Caki2 (cell line): ENCODE measurements around the gene C19orf81. TPM values are rescaled to one million over a fixed set of nuclear protein-coding genes. Genes with fewer than 3 reads are reported as not detected.

Experiments used
- DNase-seq: peaks from one replicate; pipeline ENCODE4 v3.0.0-alpha.2; 2015; ENCODE audit warnings: low read depth
- in situ Hi-C: cut with HindIII; loops from 2 replicates; pipeline ENCODE4 v1.10.0; 2016; ENCODE audit warnings: low sequenced_read_pairs, low pct_unique_long_range_greater_than_20kb, mixed read lengths
- total RNA-seq: library from RNA; depleted of rRNA; stranded (reverse); fragments of >200 nt; shearing (Covaris generic); gene quantifications from 2 replicates; pipeline ENCODE4 v1.2.3, GENCODE V29; 2014; ENCODE audit warnings: low replicate concordance; rRNA removed

Gene C19orf81
- total RNA-seq, 1 experiment from 2014 or later = 13.5 TPM

GRCh38 chr19:50697414-50698124 is 48.3 kb downstream of the C19orf81 start:
- no peak for DNase-seq
- in situ Hi-C loops = no loop called here

DNA sequence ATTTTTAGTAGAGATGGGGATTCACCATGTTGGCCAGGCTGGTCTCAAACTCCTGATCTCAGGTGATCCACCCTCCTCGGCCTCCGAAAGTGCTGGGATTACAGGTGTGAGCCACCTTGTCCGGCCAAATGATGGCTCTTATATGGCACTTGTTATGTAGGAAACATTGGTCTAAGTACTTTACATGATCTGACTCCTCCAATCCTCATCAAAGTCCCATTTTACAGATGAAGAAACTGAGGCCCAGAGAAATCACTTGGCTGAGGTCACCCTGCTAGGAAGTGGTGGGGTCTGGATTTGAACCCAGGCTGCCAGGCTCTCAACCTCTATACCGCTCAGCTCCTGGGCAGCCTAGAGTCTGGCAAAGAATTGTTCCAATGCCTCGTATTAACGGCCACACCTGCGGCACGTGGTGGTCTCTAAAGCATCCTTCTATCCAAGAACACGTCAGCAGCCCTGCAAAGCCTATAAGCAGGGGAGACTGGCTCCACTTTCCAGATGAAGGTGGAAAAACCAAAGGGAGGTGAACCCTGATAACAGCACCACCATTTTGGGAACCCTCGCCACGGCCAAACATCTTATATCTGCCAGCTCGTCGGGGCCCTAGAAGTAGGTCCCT is 52.2 kb downstream of the C19orf81 start:
- in situ Hi-C loops = no loop called here
- no peak for DNase-seq

GRCh38 chr19:50702158-50702870 is 53.1 kb downstream of the C19orf81 start:
- no peak for DNase-seq
- in situ Hi-C loops = no loop called here

DNA sequence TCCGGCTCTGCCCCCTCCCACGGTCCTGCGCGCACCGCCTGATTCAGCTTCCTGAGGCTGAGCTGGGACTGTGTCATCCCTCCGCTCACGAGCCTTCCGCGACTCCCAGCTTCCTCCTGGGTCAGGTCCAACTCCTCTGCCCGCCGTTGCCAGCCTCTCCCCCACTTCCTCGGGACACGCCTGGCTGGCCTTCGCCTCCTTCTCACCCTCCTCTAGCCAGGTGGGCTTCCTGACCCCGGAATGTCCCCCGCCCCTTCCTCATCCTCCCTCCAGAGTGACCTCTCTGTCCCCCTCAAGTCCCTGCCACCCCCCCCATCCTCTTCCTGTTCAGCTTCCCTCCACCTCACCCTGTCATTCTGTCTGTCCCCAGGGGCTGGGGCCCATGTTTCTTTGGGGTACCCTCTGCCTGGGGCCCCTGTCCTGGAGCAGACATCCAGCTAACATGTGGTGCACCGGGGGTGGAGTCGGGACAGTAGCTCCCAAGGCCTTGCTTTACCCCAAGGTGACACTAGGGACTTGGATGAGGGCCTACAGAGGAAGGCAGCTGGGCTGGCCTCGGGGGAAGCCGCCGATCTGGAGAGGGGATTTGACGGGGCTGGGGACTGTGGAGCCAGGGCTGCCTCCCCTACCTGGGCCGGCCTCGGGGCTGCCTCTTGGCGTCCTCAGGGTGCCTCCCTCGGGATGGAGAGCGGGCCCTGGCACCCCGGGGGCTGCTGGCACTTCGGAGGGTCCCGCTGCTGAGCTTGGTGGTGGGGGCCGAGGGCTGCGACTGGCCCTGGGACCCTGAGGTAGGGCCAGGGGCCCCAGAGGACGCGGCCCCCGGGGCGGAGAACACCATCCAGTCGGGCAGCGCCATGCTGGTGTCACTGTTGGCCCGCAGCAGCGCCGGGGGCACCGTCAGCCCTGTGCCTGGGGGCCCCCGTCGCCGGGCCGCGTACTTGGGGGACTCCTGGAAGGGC is 53.9 kb downstream of the C19orf81 start:
- in situ Hi-C loops = no loop called here
- peak; percentile 33 for DNase-seq

DNA sequence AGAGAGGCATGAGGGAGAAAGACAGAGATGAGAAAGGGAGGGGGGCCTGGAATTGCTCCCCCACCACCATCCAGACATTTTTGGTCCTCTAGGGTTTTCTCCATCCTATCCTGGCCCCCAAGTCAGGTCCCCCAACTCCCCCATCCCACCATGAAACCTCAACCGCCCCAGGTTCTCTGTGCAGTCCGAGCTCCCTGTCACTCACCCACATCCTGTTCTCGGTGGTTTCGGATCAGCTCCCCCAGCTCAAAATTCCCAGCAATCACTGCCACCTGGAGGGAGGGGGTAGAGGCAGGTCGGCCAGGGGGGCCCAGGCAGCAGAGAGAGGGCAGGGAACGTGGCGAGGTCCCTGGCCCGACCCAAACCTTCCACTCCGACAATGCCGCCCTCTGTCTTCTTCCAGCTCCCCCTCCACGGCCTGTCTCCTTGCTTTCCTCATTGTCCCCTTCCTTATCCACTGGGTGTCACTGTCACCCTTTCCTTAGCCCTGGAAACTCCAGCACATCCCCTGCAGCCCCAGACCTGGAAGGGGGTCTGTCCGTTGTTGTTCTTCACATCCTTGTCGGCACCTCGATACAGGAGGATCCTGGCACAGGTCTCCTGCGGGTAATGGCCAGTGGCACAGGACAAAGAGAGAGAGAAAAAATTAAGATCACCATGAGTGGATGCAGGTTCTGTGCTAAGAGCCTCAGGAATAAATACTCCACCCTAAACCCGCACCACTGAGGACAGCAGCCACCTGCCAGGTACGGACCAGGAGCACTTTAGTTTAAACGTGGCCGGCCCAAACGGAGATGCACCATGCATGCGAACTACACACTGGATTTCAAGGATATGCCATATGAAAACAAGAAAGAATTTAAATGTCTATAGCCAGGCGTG is 54.9 kb downstream of the C19orf81 start:
- no peak for DNase-seq
- in situ Hi-C loops = no loop called here

- in situ Hi-C loops = no loop called here
- DNase-seq = peak; percentile 56
Measured at GRCh38 chr19:50705422-50706019, 56.3 kb downstream of the C19orf81 start.

DNA sequence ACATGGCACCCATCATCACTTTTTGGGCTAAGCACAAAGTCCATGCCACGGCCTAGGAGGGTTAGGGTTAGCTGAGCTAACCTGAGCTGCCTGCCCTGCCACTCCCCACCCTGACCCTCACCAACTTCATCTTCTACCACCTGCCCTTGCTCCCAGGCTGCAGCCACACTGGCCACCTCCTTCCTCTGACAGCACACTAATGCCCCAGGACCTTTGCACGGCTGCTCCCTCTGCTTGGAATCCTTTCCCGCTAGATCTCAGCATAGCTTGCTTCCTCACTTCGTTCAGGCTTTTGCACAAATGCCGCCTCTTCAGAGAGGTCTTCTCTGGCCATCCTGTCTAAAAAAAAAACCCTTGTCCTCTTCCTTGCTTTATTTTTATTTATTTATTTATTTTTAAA is 57.1 kb downstream of the C19orf81 start:
- in situ Hi-C loops = no loop called here
- DNase-seq = no peak

DNA sequence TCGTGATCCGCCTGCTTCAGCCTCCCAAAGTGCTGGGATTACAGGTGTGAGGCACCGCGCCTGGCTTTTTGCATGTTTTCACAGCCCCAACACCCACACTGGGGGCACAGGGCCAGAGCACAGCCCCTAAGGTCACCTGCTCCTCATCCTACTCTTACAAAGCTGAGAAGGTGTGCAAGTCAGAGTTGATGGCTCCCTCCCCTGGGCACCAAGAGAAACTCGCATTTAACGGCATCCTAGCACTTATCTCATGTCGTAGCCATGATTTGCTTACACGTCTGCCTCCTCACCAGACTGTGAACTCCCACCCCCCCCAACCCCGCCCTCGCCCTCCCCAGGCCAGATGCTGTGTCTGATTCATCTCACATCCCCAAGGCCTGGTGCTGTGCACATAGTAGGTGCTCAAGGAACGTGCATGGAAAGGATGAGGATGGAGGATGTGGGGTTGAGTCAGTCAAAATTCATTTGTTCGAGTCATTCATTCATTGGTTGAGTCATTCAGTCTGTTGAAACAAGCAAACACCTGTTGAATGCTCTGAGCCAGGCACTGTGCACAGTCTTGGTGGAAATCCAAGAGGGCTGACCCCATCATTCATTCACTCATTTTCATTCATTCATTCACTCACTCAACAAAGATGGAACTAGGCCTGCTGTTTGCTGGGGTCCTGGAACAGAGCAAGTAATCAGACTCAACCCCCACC is 59.1 kb downstream of the C19orf81 start:
- in situ Hi-C loops = no loop called here

More for the DNA sequence above, 59.1 kb downstream of the C19orf81 start:
- no peak for DNase-seq

Other genes with a start within 250 kb of the C19orf81 start
- gene SPIB, start 230.5 kb upstream of the C19orf81 start, total RNA-seq = not detected in 2 replicates
- not detected in 2 replicates for gene MYBPC2, start 216.6 kb upstream of the C19orf81 start, total RNA-seq
- 152 and 192 TPM in 2 replicates for gene EMC10, start 172.9 kb upstream of the C19orf81 start, total RNA-seq
- gene GARIN5A, start 172.6 kb upstream of the C19orf81 start, total RNA-seq = 0.43 TPM in 1 of 2 replicates, not detected in the other
- 34.4 and 59.0 TPM in 2 replicates for gene JOSD2, start 138.3 kb upstream of the C19orf81 start, total RNA-seq
- not detected in 2 replicates for gene ASPDH, start 135.5 kb upstream of the C19orf81 start, total RNA-seq
- gene LRRC4B, start 81.0 kb upstream of the C19orf81 start, total RNA-seq = 5.0 and 8.7 TPM in 2 replicates
- gene SYT3, start 9.6 kb upstream of the C19orf81 start, total RNA-seq = 0.14 and 0.26 TPM in 2 replicates
- not detected in 2 replicates for gene SHANK1, start 70.4 kb downstream of the C19orf81 start, total RNA-seq
- 2.0 and 6.1 TPM in 2 replicates for gene CLEC11A, start 73.9 kb downstream of the C19orf81 start, total RNA-seq
- not detected in 2 replicates for gene GPR32, start 121.0 kb downstream of the C19orf81 start, total RNA-seq
- not detected in 2 replicates for gene ACP4, start 141.0 kb downstream of the C19orf81 start, total RNA-seq
- not detected in 2 replicates for gene KLK1, start 174.3 kb downstream of the C19orf81 start, total RNA-seq
- gene KLK15, start 184.1 kb downstream of the C19orf81 start, total RNA-seq = not detected in 2 replicates
- gene KLK3, start 205.5 kb downstream of the C19orf81 start, total RNA-seq = not detected in 2 replicates
- gene KLK2, start 224.0 kb downstream of the C19orf81 start, total RNA-seq = not detected in 2 replicates